NCI-H82 (cell line): Measurements from ENCODE around the gene LHX8.
"Not testable (repeated sequence)": the region's sequence is repeated elsewhere in the genome, so short reads cannot be mapped to it uniquely, and the experiment has no call there.

Experiments
- DNase-seq: peaks from one replicate; lab custom pipeline; 2025; lab: John Stamatoyannopoulos, UW

The LHX8 gene

DNA sequence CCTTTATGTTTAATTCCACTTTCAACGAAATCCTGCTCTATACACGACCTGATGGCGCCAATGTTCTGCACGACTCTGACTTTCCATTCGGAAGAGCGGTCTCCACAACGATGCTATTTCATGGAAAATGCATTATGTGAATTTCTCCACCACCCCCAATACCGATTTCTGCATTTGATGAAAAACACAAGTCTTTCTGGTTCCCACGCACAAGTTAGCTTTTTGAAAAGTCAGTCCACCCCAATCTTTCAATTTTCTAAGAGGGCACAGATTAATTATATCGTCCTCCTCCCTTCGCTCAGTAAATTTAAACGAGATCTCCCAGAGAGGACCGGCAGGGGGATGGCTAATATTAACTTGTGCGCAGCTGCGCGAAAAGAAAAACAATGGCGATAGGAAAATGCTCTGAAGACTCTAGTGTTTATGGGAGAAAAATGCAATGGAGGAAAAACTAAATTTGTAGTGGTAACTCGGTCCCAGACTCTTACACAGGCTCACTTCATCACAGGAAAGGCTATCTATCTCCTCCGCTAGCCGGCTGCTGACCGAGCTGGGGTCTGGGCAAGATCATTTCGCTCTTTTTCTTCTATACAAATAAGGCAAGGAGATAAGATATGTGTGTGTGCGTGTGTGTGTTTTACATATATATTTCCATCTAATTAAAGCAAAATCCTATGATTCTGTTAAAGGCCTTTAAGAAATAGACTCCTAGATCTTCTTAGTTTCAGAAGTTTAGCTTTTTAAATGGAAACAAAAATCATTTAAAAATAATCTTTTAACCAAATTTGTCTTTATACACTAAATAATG lies 1.2 kb upstream of the LHX8 start:
- DNase-seq, result no peak

DNA sequence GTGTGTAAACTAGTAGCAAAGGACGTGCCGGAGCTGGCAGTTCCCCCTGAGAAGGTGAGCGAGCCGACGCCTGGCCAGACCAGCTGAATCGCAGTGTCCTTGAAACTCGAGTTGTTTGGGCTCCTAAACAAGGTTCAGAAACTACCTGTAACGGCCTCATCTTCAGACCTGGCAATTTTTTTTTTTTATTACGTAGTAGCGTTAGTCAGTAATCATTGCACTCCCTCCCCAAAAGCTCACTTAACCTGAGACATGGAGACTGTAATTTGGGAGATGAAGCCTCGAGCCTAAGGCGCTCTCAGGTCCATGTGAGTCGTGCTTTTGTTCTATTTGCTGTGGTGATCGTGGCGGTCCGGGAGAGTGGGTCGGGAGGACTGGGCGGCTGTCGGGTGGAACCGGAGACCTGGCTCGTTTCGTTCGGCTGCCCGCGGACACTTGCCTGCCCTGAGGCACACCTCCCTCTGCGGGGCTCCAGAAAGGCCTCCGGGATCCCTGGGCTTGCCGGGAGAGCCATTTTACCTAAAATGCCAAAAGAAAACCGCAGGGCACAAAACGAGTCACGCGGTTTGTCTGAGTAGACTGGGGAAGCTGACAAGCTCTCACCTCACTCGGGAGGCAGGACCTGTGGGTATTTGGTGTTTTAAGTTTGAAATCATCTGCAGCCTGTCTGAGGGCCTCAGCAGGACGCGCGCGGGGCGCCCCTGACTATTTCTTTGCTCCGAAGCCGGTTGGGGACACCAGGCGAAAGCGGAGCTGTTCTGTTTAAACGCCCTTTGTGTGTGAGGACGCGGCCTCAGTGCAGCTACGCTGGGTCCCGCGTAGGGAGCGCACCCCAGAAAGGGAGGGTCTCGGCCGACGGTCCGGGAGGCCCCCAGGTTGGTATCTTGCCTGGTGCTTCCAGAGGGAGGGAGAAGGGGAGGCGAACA lies 722 bp downstream of the LHX8 start:
- peak; percentile 45 for DNase-seq

DNA sequence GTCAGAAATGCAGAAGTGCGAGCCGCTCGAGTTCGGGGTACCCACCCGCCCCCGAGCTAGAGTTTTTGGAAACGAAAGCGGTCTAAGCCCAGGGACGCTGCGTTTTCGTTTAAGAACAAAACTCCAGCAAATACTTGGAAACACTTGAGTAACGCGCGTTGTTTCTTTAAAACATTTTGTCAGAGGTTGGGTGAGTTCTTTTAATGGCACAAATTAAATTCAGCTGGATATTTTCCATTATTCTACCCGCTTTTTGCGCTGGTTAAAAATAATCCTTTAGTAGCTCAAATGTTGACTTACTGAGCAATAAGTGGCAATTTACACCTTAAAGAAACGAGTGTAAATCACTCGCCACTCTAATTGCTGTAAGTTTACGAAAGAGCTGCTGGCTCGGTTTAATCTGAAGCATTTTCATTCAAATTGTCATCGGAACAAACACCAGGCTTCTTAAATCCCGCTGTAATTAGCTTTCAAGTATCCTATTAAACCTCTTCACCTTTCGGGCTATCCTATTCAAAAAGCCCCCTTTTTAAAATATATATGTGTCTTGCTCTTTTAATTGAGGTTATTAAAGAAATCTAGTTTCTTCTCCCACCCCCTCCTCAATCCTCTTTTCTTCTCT lies 1.5 kb downstream of the LHX8 start:
- peak; percentile 81 for DNase-seq

DNA sequence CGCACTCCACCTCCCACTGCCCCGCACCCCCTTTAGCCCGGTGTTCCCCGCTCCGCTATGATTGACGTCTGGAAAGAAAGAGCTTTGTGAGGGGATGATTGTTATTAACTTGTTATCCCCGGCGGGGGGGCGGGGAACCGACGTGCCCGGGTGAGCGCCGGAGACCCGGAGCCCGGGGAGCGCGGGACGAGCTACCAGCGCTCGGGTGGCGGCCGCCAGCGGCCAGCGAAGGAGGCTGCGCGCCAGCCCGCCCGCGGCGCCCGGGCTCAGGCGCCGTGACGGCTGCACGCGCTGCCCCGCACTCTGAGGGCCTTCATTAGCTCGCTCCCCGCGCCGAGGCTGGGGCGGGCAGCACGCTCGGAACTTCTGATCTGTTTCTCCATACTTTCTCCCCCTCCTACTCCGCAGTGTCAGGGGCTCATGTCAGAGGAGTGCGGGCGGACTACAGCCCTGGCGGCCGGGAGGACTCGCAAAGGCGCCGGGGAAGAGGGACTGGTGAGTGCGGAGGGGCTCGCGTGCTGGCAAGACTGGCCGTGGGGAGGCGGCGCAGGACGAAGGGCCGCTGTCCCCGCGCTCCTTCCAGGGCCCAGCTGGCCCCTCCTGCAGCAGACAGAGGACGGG lies 2.1 kb downstream of the LHX8 start:
- peak; percentile 88 for DNase-seq

DNA sequence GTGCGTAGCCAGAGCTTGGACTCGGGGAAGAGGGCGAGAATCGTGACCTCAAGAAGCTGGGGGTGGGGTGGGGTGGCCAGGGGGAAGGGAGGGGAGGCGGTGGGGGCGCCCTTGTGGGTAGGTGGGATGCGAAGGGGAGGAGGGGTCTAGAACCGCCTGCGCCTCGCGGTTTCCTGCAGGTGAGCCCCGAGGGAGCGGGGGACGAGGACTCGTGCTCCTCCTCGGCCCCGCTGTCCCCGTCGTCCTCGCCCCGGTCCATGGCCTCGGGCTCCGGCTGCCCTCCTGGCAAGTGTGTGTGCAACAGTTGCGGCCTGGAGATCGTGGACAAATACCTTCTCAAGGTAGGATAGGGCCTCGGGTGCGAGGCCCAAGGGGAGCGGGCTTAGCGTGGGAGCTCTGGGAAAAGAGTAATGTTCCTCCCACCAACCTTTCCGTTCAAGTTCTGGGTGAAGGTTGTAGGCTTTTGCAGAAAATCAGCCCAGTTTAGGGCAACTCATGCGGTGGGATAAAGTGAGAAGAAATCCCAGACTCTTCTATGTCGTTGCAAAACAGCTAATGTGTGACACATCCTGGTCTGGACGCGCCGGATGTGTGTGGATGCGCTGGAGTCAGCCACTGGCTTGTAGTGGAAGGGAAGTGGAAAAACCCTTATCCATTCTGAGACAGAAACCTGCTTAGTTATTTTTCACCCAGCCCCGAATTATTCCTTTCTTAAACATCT lies 2.9 kb downstream of the LHX8 start:
- DNase-seq, result peak; percentile 23

DNA sequence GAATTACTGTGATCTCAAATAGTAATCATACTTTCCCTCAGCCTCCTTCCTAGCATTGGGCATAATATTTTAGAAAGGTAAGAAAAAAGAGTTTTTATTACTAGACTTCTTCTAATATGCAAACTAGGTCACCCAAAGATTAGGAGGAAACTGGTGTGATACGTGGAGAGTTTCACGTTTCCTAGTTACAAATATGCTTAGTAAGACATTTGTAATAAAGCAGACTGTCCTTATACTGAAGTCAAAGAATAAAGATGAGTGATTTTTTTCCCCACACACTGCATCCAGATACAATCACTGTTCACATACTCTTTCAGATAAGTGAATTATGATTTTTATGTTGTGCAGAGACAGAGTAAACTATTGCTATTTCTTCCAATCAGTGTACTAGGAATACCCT lies 17.9 kb downstream of the LHX8 start:
- DNase-seq, result no peak

DNA sequence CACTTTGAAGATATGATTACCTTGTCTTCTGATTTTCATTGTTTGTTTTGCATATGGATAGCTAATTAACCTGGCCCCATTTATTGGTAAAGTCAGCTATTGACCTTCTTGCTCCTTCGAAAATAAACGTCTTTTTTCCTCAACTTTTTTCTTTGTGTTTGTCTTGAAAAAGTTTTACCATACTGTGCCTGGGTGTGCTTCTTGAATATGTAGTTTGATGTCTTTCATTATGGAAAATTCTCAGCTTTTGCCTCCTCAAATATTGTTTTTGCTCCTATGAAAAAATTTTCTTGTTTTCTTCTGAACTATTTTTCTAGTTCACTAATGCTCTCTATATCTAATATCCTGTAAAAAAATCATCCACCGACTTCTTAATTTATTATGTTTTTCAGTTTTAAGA lies 25.0 kb downstream of the LHX8 start:
- no peak for DNase-seq

DNA sequence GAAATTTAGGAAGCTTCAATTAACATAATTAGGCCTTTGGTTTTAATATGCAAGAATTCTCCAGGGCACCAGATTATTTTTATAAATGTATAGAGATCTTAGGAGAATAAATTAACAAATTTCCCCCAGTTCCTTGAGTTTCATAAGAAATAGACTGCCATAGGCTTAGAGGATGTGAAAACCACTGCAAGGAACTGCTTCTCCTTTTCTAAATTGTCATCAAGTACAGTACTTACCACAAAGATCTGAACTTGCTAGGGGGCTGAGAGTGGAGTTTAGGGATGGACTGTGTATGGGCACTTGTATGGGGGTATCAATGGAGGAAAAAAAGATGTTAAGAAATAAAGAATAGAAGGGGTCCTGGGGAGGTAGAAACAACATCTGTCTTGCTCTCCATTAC lies 31.1 kb downstream of the LHX8 start:
- no peak for DNase-seq

DNA sequence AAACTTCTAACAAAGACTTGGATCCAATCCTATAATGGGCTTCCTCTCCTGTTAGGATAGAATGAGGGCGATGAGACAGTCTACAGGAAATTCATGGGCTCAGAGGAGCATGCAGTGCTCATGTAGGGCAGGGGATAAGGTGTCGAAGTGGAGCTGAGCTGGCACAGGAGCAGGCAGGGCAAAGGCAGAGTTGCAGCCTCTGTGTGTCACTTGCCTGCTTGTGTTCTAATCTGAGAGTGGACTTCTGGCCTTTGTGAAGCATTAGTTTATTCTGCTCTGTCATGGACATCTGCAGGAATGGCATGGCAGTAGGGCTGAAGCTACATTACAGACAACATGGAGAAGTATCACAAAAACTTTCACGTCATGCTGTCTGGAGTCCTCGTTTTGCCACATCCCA lies 32.6 kb downstream of the LHX8 start:
- no peak for DNase-seq

DNA sequence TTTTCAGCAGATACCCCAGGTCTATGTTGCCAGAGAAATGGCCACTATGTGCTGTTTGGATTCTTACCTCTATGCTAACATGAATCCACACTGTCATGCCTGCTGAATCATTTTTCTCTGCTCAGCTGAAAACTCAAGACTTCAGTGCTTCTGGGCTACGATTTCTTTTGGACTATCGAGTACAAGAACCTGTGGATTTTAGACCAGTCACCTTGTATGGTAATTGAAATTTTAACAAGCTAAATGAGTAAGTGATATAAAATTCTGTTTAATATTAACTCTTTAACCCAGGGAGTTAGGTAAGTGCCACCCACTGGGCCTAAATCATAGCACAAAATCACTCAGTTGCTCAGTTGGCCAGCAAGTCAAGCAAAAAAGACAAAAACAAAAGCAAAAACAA lies 35.8 kb downstream of the LHX8 start:
- DNase-seq, result no peak

DNA sequence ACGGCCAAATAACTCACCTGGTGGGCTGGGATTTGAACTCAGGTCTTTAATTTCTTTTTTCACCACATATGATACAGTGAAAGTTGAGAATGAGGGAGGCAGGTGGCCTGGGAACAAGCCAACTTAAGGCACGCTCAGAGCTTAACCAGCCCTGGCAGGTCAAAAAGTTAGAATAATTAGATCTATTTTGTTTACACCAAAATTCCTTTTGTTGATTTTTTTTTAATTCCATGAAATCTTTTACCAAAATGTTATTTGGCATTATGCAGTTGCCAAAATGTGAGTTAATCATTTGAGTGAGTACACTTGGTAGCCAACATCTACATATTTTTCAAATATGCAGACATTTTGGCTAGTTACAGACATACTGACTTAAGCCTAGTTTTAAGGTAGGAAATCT lies 36.8 kb downstream of the LHX8 start:
- no peak for DNase-seq

DNA sequence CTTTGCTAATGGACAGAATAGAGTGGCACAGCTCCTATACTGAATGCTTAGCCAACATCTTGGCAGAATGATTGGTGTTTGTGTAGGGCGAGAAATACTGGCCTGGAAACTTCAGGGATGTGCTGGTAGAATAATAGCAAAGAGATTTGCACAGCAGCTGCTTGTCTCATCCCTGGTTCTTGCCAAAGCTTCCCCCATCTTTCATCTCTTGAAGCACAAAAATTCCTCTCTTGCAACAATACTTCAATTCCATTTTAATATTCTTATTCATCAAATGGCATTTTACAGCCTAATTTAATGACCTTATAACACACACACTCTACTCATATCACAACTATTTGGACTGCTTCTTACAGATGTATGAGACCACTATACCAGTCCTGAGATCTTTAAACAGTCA lies 37.7 kb downstream of the LHX8 start:
- DNase-seq, result no peak

DNA sequence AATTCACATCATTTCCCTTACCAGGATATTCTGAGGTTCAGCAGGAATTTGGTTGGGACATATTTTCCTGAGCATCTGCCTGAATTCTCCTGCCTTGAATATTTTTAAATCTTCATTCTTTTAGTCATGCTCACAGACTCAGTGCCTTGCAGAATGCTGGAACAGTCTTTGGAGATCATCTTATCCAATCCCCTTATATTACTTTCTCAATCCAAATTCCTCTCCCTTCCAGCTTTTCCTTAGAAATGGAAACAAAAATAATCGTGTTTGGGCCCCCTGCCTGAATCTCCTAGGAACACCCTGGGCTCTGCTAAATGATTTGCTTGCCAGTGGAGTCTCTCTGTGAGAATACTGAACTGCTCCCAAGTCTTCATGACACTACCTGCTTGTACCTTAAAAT lies 38.4 kb downstream of the LHX8 start:
- no peak for DNase-seq

DNA sequence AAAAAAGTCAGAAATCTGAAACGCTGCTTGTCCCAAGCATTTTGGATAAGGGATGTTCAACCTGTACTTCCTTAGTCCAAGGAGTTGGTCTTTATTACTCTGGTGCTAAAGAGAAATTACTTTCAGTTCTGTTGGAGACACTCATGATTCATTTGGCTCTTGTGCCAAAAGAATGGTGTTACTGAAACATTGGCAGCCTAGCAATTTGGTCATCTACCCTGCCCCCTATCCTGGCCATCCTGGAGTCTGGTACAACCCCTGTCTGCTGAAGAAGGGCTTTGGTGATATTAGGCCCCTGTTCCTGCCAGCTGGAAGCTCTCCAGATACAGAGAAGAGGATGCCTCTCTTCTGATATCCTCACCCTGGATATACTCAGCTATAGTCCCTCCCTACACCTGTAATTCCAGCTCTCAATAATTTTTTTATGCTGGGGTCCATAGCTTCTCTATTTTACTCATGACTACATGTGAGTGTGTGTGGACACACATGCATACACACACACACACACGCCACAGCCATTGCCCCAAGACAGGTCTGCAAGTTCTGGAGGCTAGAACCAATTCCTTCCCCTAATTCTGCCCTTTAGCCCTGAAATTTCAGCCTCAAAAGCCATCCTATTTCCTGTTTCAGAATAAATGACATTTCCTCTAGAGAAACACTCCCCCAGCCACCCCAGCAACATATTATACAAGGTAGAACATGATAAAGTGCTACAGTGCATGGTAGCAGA lies 40.0 kb downstream of the LHX8 start:
- DNase-seq, result no peak

DNA sequence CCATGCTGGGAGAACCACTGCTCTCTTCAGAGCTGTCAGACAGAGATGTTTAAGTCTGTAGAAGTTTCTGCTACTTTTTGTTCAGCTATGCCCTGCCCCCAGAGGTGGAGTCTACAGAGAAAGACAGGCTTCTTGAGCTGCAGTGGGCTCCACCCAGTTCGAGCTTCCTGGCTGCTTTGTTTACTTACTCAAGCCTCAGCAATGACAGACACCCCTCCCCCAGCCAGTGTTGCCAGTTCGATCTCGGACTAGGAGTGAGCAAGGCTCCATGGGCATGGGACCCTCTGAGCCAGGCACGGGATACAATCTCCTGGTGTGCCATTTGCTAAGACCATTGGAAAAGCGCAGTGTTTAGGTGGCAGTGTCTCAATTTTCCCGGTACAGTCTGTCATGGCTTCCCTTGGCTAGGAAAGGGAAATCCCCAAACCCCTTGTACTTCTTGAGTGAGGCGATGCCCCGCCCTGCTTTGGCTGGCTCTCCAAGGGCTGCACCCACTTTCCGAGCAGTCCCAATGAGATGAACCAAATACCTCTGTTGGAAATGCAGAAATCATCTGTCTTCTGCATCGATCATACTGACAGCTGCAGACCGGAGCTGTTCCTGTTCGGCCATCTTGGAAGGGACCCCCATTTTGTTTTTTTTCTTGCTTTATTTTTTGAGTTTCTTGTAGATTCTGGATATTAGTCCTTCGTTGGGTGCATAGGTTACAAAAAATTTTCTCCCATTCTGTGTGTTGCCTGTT lies 47.2 kb downstream of the LHX8 start:
- DNase-seq, result not testable (repeated sequence)

DNA sequence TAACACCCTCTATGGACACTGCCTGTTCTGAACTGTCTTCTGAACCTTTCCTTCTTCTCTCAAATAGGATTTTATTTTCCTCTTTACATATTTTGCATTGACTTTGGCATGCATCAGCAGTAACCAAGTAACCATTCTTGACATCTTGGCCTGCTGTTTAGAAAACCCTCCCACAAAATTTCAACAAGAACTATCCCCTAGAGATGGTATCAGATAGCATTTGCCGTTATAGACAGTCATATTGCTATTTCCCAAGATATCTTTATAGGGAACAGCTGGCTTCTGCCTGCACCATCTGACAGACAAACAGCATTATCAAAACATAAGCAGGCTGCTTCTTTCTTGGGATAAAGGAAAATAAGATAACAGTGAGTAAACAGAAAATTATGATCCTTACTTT lies 54.7 kb downstream of the LHX8 start:
- peak; percentile 23 for DNase-seq

DNA sequence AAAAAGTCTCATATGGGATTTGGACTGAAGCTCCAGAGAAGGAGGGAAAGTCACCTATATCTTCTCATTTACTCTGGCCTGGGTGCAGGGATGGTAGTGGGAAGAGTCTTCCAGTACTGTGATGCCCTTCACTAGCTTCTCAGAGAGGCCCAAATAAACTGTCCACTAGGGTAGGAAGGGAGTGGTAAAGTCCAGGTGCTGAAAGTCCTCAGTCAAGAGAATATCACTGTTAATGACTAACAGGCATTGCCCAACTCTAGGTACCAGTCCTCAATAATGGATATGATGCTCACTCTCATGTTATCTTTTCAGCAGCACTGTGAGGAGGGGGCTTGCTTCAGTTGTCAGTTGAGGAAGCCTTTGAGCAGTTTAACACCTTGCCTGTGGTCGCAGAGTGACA lies 64.0 kb downstream of the LHX8 start:
- no peak for DNase-seq

DNA sequence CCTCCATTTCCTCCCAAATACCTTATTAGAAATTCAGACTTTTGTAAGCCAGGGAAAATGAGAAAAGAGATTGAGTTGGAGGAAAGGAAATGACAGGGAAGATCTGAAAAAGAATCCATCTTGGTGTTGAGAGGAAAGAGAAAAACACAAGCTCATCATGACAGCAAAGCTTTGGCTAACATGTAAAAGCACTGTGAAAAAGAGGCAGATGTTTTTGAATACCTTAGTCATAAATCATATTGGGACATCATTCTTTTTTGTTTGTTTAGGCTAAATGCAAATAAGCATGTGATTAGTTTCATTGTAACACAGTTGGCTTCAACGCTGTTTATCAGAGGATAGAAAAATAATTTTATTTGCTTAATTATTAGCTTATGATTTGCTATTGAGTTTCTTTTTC lies 64.6 kb downstream of the LHX8 start:
- no peak for DNase-seq

DNA sequence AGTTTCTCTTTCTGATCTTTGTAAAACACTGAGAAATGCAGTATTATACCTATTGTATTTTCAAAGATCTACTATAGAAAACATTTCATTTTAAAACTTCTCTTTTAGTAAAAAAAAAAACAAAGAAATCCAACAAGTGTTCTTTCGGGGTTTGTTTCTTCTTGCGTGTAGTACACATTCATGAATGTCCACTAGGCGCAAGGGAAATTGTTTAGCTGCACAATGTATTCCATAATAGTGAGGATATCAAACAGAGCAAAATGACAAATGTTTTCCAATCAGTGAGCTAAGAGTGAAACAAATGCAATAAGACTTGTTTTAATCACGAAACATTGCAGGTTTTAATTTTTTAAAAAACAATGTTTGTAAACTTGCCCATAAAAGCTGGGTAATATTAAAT lies 68.6 kb downstream of the LHX8 start:
- DNase-seq, result no peak
